ENCODE results near the gene GLB1L2. TPM values are rescaled to one million over a fixed set of nuclear protein-coding genes. Genes with fewer than 3 reads are reported as not detected.

Gene GLB1L2
- total RNA-seq, 1 donor from 2014 or later, result 14.7 TPM

- DNase-seq (ENCODE audit: low read depth), result no peak
- no peak overlapping the region for H3K4me3 ChIP-seq (ENCODE audit: low read depth, low read length)
- TF ChIP-seq, protein P1, sequence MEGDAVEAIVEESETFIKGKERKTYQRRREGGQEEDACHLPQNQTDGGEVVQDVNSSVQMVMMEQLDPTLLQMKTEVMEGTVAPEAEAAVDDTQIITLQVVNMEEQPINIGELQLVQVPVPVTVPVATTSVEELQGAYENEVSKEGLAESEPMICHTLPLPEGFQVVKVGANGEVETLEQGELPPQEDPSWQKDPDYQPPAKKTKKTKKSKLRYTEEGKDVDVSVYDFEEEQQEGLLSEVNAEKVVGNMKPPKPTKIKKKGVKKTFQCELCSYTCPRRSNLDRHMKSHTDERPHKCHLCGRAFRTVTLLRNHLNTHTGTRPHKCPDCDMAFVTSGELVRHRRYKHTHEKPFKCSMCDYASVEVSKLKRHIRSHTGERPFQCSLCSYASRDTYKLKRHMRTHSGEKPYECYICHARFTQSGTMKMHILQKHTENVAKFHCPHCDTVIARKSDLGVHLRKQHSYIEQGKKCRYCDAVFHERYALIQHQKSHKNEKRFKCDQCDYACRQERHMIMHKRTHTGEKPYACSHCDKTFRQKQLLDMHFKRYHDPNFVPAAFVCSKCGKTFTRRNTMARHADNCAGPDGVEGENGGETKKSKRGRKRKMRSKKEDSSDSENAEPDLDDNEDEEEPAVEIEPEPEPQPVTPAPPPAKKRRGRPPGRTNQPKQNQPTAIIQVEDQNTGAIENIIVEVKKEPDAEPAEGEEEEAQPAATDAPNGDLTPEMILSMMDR (conservative IDR thresholded peaks at IDR 0.05; ENCODE audit: low read depth, low read length), result no peak
Observed at GRCh38 chr11:134365011-134365925, 33.5 kb downstream of the GLB1L2 start.

- H3K4me3 ChIP-seq (ENCODE audit: low read depth, low read length), result no peak overlapping the region
- TF ChIP-seq, protein P1 (conservative IDR thresholded peaks at IDR 0.05; ENCODE audit: low read depth, low read length), result no peak
- no peak for DNase-seq (ENCODE audit: low read depth)
Observed at GRCh38 chr11:134366254-134366653, 34.5 kb downstream of the GLB1L2 start.

DNA sequence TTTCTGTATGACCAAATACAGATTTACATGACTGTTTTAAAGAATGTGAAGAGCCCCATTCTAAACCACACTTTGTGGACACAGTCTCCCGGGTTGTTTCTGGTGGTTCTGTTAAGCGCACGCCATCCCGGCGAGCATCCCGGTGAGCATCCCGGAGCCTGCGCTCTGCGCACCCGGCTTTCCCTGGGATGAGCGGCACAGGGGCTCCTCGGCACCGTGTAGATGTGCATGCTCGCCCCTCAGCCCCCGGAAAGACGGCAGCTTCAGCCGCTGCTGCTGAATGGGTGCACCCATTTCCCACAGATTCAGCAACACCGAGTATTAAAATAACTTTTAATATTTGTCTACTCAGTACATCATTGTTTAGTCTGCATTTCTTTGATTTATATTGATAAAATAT lies 36.0 kb downstream of the GLB1L2 start:
- TF ChIP-seq, protein P1 (conservative IDR thresholded peaks at IDR 0.05; ENCODE audit: low read depth, low read length), result no peak
- H3K4me3 ChIP-seq (ENCODE audit: low read depth, low read length), result no peak overlapping the region
- DNase-seq (ENCODE audit: low read depth), result no peak

DNA sequence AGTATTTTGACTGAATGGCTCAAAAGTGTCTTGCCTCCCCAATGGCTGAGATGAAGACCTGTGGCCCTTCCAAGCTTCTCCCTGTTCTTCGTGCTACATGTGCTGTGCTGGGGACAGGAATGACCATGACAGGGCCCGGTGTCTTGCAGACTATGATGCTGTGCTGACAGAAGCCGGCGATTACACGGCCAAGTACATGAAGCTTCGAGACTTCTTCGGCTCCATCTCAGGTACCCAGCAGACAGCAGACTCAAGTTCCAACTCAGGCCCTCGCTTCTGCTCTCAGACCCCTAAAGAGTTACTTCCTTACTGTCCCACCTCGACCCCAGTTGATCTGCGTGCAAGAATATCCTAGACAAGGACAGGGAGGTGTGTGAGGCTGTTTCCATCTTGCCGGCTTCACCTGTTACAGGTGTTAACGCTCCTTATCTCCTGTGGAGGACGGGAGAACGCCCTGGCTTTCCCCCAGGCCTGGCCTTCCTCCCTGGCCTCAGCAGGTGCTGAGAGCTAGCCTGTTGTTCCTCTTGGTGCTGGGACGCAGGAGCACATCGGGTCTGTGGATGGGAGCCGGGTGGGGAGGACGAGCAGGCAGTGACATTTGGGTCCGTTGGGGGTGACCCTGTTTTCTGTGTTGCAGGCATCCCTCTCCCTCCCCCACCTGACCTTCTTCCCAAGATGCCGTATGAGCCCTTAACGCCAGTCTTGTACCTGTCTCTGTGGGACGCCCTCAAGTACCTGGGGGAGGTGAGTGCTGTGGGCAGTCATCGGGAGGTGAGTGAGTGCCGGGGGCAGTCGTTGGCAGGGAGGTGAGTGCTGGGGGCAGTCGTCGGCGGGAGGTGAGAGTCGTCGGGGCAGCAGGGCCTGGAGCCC lies 38.1 kb downstream of the GLB1L2 start:
- DNase-seq (ENCODE audit: low read depth), result no peak
- TF ChIP-seq, protein P1 (conservative IDR thresholded peaks at IDR 0.05; ENCODE audit: low read depth, low read length), result no peak

DNA sequence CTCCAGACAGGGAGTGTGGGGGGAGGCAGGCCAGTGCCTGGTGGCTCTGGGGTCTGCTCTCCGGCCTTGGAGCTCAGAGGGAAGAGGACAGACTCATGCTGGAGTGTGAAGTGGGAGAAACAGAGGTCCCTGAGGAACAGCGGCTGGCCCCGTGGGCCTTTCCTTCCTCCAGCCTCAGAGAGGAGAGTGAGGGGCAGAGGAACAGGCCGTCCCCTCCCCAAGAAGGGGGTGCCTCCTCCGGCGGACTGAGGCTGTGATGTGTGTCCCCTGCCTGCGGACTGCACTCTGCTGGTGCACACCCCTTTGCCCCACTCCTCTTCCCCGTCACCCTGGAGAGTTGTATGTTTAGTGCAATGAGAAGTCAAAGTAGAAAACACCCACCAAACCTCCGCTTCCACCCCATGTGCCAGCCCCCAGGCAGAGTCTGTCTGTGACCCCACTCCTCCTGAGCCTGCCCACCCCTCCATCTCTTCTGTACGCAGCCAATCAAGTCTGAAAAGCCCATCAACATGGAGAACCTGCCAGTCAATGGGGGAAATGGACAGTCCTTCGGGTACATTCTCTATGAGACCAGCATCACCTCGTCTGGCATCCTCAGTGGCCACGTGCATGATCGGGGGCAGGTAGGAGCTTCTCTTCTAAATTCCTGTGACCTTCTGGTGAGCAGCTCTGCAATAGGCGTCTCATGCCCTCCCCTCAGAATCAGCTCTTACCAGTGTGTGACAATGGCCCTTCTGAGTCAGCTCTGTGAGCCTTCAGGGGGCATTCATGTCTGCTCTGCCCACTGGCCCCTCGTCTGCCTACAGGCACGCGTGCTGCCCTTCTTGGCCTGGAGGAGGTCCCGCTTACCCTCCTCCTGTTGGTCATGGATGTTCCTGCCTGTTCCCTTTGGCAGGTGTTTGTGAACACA lies 39.0 kb downstream of the GLB1L2 start:
- H3K4me3 ChIP-seq (ENCODE audit: low read depth, low read length), result no peak overlapping the region
- TF ChIP-seq, protein P1 (conservative IDR thresholded peaks at IDR 0.05; ENCODE audit: low read depth, low read length), result no peak
- no peak for DNase-seq (ENCODE audit: low read depth)

More for the DNA sequence above, 38.1 kb downstream of the GLB1L2 start:
- no peak overlapping the region for H3K4me3 ChIP-seq (ENCODE audit: low read depth, low read length)
